ENCODE measurements around the gene EEF1AKMT3. TPM values are rescaled to one million over a fixed set of nuclear protein-coding genes. Genes with fewer than 3 reads are reported as not detected.

EEF1AKMT3 gene
- total and polyA plus RNA-seq, 9 of the 15 experiments (the other 6 are each of a cell fraction or from before 2014, with no cell fraction given), result 4.1 to 17.2 (median 7.9) TPM

- DNase-seq (ENCODE audit: extremely low read depth in 1 of 4, low spot score in 3 of 4) (no peak), FAIRE-seq (no peak), ATAC-seq (no peak)
- H3K4me2 ChIP-seq (ENCODE audit: insufficient read depth, low read length), result no peak overlapping the region
- ChIA-PET POLR2A (interaction anchor here (0.6 to 1.5 kb wide), 7 partner anchors 11 to 214 kb away, joined by 3 to 6 read pairs (median 4); partner anchors contain the start of genes CDK4 and TSPAN31), CTCF (ENCODE audit: low intra/inter-chr PET ratio) (interaction anchor here (1.8 kb wide), 1 partner anchor 149 kb away, joined by 4 read pairs; no protein-coding TSS in a partner anchor)
- H3K9me3 ChIP-seq (replicated peaks; ENCODE audit: control insufficient read depth, insufficient read depth, low read depth, low read length), result no peaks in the 10 kb centered on the region
- H3K79me2 ChIP-seq (ENCODE audit: control insufficient read depth, insufficient read depth, low read length), result no peaks in the 10 kb centered on the region
- H3K4me1 ChIP-seq (replicated peaks in 1 of 2; ENCODE audit: control insufficient read depth in 2 of 2, insufficient read depth in 2 of 2, low read length in 2 of 2), result peaks cover 9 to 23% of the 10 kb centered on the region in 2 experiments; a peak in 4 of 5 replicates
- H3K27me3 ChIP-seq (ENCODE audit: control insufficient read depth in 2 of 2, insufficient read depth in 2 of 2, low read length in 2 of 2), result peaks cover 35 to 64% of the 10 kb centered on the region in 2 experiments
- H3K9me1 ChIP-seq (ENCODE audit: control insufficient read depth, insufficient read depth, low read length), result peaks cover 4% of the 10 kb centered on the region
- BruUV-seq (replicated peaks), result no TSS peak
- in situ Hi-C loops (cut with MboI) (loop anchor here (5.0 kb wide), 1 partner anchor 106 kb away; no protein-coding TSS in a partner anchor), intact Hi-C loops (cut with micrococcal nuclease) (no loop called here)
- H3K36me3 ChIP-seq (ENCODE audit: control insufficient read depth, insufficient read depth, low read length), result no peaks in the 10 kb centered on the region
- no peak overlapping the region for H3K27ac ChIP-seq (ENCODE audit: extremely low read depth, low read depth, low read length)
- no peak overlapping the region for H2AFZ ChIP-seq (ENCODE audit: low read depth, low read length)
- no peak for TF ChIP-seq GABPB2 (CRISPR knock-in tag; conservative IDR thresholded peaks at IDR 0.05)
- TF ChIP-seq RAD51 (IDR thresholded peaks at IDR 0.05; ENCODE audit: borderline replicate concordance, low read depth), result no peak
- 0 out of 2 replicates have a peak, but pooled peaks have one; percentile 8 for TF ChIP-seq PKNOX1 (IDR thresholded peaks at IDR 0.05)
- H3K4me3 ChIP-seq, result no peak overlapping the region
- no peak overlapping the region for H3K9ac ChIP-seq (ENCODE audit: insufficient read depth in 1 of 2, low read depth in 2 of 2, low read length in 2 of 2)
- WGBS (ENCODE audit: insufficient coverage, low coverage, missing lambda C conversion rate), result 21% methylated on average over 11 of the region's 11 CpGs
- no peaks in the 10 kb centered on the region; the same call in 1 of the 2 replicates for H4K20me1 ChIP-seq (replicated peaks; ENCODE audit: control insufficient read depth, insufficient read depth, low read length)
Observed at GRCh38 chr12:57732726-57733593, 39.5 kb upstream of the EEF1AKMT3 start.

Measured in K562 (cell line).